Stomach smooth muscle (tissue), 2 donors: ENCODE results near the gene FBXO47.

Experiments
- H3K27ac ChIP-seq: one replicate; pipeline ENCODE4 v1.7.0; 2013; ENCODE audit warnings: mild to moderate bottlenecking, low read length, inconsistent platforms
- H3K27me3 ChIP-seq, 2 donors: one replicate each; pipeline ENCODE4 v1.7.0; 2013; ENCODE audit warnings: low read length in 2 of 2; ENCODE audit not compliant: insufficient read depth in 2 of 2, control insufficient read depth in 1 of 2
- H3K36me3 ChIP-seq, 2 donors: one replicate each; pipeline ENCODE4 v1.7.0; 2013; ENCODE audit warnings: low read length in 2 of 2; ENCODE audit not compliant: control insufficient read depth in 2 of 2, insufficient read depth in 2 of 2
- H3K4me1 ChIP-seq: one replicate; pipeline ENCODE4 v1.7.0; 2013; ENCODE audit warnings: low read length; ENCODE audit not compliant: control insufficient read depth, insufficient read depth
- H3K4me3 ChIP-seq, 2 donors: one replicate each; pipeline ENCODE4 v1.7.0; 2013; ENCODE audit warnings: low read length in 2 of 2
- H3K9ac ChIP-seq, 2 donors: one replicate each; pipeline ENCODE4 v1.7.0; 2013; ENCODE audit warnings: low read length in 2 of 2, mild to moderate bottlenecking in 1 of 2
- H3K9me3 ChIP-seq, 2 donors: one replicate each; pipeline ENCODE4 v1.7.0; 2013; ENCODE audit warnings: low read length in 2 of 2; ENCODE audit not compliant: control insufficient read depth in 2 of 2
- donor health status: healthy.
- donor health status: Pancreatic carcinoma.

The FBXO47 gene, protein sequence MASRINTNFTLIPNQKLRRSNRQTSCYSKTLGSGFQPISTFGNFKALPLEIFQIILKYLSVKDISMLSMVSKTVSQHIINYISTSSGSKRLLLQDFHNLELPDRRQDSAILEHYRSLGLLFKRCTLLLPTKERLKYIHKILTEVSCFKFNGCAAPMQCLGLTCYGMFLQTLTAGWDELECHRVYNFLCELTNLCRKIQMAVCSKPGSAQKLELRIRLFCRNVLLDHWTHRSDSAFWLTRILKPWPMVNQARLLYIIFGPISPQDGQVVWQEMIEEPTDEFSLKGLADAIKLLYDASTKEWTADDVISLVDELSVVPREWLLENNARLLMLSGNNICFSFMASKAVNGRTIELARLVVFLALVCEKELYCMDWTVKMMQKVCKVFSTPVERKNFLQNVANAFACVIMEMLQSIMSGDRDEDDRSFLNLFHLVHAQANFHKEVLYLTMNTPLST

DNA sequence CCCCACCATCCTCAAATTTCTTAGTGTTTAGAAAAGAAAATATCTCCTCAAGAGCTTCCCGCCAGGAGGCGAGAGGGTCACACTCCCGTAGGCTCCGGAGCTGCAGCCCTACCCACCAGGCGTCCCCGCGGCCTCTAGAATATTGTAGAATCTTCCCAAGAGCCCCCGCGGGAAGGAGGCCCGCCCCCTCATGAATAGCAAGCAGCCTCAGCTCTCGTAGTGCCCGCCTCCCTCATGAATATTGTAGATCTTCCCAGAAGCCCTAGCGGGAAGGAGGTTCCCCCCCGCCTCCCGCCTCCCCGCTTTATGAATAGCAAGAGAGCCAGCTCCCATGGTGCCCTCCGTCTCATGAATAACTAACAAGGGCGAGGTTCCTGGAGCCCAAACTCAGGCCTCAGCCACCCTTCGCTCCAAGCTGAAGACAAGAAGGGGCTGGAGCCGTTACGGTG lies at the start of gene FBXO47:
TSS of gene FBXO47 (minus strand) at position 114 of the 449 bp plus-strand sequence. CDS start 4,378 bp downstream, outside the sequence.
- Histone ChIP-seq H3K36me3 (no peaks in the 10 kb centered on the region), H3K27ac (peak within 1 kb of the TSS; percentile 31), H3K4me3 (peak within 1 kb of the TSS; percentile 67 to 68)

DNA sequence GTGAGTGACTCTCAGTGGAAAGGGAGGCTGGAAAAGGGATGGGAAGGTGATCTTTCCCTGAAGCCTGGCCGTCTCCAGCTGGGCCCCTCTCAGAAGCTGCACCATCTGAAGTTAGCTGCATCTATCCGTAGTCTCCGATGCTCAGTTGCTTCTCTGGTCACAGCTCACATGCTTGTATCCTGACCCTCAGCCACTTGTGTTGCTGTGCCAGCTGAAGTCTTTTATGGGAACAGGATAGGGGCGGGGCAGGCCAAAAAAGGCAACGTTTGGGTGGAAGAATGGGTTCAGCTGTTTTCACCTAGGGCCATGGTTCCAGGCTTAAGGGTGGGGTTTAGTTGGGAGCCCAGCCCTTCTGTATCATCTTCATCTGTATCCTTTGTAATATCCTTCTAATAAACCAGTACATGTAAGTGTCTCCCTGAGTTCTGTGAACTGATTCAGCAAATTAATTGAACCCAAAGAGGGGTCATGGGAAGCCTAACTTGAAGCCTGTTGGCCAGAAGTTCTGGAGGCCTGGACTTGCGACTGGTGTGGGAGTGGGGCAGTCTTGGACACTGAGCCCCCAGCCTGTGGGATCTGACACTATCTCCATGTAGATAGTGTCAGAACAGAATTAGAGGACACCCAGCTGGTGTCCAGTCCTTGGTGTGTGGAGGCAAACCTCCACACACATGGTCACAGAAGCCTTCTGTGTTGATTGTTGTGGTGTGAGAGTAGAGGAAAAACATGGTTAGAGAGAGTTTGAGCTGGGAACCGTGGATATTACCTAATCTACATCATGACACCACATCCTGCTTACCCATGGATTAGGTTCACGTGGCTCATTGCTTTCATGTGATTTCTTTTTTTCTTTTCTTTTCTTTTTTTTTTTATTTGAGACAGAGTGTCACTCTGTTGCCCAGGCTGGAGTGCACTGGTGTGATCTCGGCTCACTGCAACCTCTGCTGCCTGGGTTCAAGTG lies 49.3 kb upstream of the FBXO47 start:
- no peaks in the 10 kb centered on the region for H3K27me3 ChIP-seq
- no peak overlapping the region for H3K4me3 ChIP-seq
- H3K4me1 ChIP-seq: no peaks in the 10 kb centered on the region
- no peaks in the 10 kb centered on the region for H3K36me3 ChIP-seq
- no peak overlapping the region for H3K9ac ChIP-seq
- no peak overlapping the region for H3K27ac ChIP-seq
- no peaks in the 10 kb centered on the region for H3K9me3 ChIP-seq

More for the DNA sequence above, at the start of gene FBXO47:
- Histone ChIP-seq H3K27me3 (no peaks in the 10 kb centered on the region), H3K9me3 (no peaks in the 10 kb centered on the region), H3K9ac (peak within 1 kb of the TSS; percentile 62 to 67), H3K4me1 (no peaks in the 10 kb centered on the region)

DNA sequence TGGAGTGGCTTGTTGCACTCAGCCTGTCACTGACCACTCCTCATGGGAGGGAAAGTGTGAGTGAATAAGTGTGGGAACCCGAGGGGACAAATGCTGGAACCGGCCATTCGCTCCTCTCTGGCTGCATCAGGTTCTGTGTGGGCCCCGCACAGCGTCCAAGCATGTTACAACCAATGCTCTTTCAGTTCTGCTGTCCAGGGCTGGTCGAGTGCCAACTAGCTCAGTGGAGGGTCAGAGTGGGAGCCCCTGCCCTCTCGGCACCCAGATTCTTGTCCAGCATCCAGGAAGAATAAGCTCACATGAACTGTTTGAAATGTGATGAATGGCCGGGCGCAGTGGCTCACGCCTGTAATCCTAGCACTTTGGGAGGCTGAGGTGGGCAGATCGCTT lies 48.3 kb upstream of the FBXO47 start:
- Histone ChIP-seq H3K4me3 (no peak overlapping the region), H3K4me1 (no peaks in the 10 kb centered on the region), H3K27ac (no peak overlapping the region), H3K27me3 (no peaks in the 10 kb centered on the region), H3K9ac (no peak overlapping the region), H3K36me3 (no peaks in the 10 kb centered on the region), H3K9me3 (no peaks in the 10 kb centered on the region)

DNA sequence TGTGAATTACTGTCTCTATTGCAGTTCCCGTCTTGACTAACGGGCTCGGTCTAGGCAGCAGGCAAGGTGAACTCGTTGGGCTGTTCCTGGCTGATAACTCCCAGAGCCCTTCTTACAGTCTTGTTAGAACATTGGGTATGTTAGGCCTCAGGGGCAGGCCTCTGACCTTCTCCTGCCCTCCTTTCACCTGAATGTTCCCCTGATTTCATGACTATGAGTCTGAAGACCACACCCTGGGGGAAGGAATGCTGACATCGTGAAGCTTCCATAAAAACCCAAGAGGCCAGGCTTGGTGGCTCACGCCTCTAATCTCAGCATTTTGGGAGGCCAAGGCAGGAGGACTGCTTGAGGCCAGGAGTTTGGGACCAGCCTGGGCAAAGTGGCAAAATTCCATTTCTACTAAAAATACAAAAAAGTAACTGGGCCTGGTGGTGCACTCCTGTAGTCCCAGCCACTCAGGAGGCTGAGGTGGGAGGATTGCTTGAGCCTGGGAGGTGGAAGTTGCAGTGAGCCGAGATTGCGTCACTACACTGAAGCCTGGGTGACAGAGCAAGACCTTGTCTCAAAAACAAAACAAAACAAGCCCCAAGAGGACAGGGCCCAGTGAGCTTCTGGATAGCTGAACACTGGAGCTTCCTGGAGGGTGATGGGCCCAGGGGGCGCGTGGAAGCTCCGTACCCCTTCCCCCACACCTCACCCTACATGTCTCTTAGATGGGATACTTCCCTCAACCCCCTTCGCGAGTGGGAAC lies 47.8 kb upstream of the FBXO47 start:
- no peaks in the 10 kb centered on the region for H3K27me3 ChIP-seq
- no peaks in the 10 kb centered on the region for H3K9me3 ChIP-seq
- no peak overlapping the region for H3K4me3 ChIP-seq
- H3K4me1 ChIP-seq: no peaks in the 10 kb centered on the region
- H3K36me3 ChIP-seq: no peaks in the 10 kb centered on the region
- no peak overlapping the region for H3K9ac ChIP-seq
- no peak overlapping the region for H3K27ac ChIP-seq

DNA sequence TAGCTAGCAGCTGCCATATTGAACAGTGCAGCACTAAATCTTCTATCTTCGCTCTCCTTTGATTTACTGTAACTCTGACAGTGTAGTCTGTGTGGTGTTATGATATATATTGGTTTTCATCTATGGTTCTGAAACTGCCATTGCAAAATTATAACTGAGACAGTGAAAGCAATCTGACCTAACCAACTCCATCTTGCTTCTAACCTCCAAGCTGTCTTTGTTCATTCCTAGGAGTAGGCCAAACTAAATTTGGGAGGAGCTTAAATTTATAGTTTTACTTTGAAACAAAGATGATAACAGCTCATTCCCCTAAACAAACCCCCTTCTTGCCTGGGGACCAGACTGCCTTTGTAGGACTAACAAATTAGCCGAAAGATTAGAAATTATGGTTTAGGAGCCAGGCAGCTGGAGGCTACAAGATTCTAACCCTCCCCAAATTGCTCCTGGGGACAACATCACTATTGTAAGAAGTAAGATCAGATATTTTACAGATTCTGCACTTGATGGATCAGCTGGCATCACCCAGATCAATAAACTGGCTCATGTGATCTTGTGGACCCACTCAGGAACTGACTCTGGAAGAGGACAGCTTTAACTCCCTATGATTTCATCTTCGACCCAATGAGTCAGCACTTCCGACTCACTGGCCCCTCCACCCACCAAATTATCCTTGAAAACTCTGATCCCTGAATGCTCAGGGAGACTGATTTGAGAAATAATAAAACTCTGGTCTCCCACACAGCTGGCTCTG lies 47.0 kb upstream of the FBXO47 start:
- no peaks in the 10 kb centered on the region for H3K9me3 ChIP-seq
- H3K36me3 ChIP-seq: no peaks in the 10 kb centered on the region
- no peak overlapping the region for H3K9ac ChIP-seq
- no peak overlapping the region for H3K4me3 ChIP-seq
- H3K4me1 ChIP-seq: no peaks in the 10 kb centered on the region
- H3K27me3 ChIP-seq: no peaks in the 10 kb centered on the region
- no peak overlapping the region for H3K27ac ChIP-seq

DNA sequence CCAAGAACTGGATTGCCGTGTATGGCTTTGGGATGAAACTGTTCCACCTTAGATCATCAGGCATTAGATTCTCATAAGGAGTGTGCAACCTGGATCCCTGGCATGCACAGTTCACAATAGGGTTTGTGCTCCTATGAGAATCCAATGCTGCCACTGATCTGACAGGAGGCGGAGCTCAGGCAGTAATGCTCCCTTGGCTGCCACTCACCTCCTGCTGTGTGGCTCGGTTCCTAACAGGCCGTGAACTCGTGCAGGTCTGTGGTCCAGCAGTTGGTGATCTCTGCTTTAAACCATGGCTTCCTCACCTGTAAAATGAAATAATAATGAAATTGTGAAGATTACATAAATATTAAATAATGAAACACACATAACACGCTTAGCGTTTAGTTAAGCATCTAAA lies 45.5 kb upstream of the FBXO47 start:
- no peaks in the 10 kb centered on the region for H3K36me3 ChIP-seq
- H3K9me3 ChIP-seq: no peaks in the 10 kb centered on the region
- no peaks in the 10 kb centered on the region for H3K27me3 ChIP-seq
- H3K4me3 ChIP-seq: no peak overlapping the region
- H3K4me1 ChIP-seq: no peaks in the 10 kb centered on the region
- no peak overlapping the region for H3K9ac ChIP-seq
- no peak overlapping the region for H3K27ac ChIP-seq

DNA sequence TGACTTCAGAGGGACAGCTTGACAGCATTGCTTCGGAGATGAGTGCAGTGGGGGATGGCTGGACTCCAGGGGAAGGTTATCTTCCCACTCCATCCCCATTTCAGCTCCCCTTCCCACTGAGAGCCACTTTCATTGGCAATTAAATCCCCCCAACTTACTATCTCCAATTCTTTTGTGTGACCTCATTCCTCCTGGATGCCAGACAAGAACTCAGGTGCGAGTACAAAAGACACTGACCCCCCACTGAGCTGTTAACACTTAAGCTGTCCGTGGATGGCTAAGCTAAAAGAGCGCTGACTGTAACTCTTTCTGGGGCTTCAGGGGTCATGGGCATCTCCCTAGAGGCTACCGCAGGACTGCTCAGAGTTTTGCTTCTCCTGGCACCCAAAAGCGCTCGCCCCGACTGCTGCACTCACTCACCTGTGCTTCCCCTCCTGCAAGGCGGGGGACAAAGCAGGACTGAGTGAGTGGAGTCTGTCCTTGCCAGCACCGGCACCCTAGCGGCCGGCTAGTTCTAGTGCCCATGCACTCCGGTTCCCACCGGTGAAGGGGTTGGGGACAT lies 44.8 kb upstream of the FBXO47 start:
- H3K9ac ChIP-seq: no peak overlapping the region

DNA sequence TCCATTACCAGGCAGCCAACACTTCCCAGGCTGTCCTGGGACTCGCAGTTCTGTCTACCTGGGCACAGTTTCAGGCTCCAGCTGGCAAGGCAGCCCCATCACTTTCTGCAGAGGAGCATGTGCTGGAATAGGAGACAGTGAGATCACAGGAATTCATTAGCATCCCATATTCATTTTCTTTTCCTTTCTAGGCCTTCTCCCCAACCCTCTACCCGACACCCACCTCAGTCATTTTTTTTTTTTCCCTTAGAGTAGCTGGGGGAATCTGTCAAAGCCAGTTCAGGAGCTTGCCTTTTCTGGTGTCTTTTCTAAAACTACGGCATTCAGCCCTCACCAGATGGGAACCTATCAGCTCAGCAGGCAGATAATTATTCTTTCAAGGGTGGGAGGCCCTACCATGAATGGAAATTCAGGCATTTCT lies 42.4 kb upstream of the FBXO47 start:
- Histone ChIP-seq H3K9ac (no peak overlapping the region), H3K4me3 (no peak overlapping the region), H3K9me3 (no peaks in the 10 kb centered on the region), H3K27me3 (no peaks in the 10 kb centered on the region), H3K36me3 (no peaks in the 10 kb centered on the region), H3K27ac (no peak overlapping the region), H3K4me1 (no peaks in the 10 kb centered on the region)

More for the DNA sequence above, 44.8 kb upstream of the FBXO47 start:
- H3K4me1 ChIP-seq: no peaks in the 10 kb centered on the region
- H3K4me3 ChIP-seq: no peak overlapping the region
- H3K27ac ChIP-seq: no peak overlapping the region
- no peaks in the 10 kb centered on the region for H3K27me3 ChIP-seq
- H3K9me3 ChIP-seq: no peaks in the 10 kb centered on the region
- no peaks in the 10 kb centered on the region for H3K36me3 ChIP-seq

DNA sequence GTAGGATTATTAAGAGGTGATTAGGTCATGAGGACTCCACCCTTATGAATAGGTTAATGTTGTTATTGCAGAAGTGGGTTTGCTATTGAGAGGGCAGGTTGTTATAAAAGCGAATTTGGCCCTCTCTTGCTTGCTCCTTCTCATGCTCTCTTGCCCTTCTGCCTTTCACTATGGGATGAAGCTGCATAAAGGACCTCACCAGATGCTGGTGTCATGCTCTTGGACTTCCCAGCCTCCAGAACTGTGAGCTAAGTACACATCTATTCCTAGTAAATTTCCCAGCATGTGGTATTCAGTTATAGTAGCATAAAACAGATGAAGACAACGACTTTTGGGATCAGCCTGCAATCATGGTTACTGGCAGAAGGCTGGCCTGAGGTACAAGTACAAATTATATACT lies 41.4 kb upstream of the FBXO47 start:
- no peaks in the 10 kb centered on the region for H3K36me3 ChIP-seq
- no peak overlapping the region for H3K9ac ChIP-seq
- H3K27ac ChIP-seq: no peak overlapping the region
- H3K4me1 ChIP-seq: no peaks in the 10 kb centered on the region
- H3K4me3 ChIP-seq: no peak overlapping the region
- H3K27me3 ChIP-seq: no peaks in the 10 kb centered on the region
- H3K9me3 ChIP-seq: no peaks in the 10 kb centered on the region
